ENCODE results near the gene BST2. TPM values are rescaled to one million over a fixed set of nuclear protein-coding genes. Genes with fewer than 3 reads are reported as not detected.

Gene BST2
- total and polyA plus RNA-seq, 10 of the 15 experiments (the other 5 are each of a cell fraction or from before 2014, with no cell fraction given): 16.6 to 372 (median 264) TPM

GRCh38 chr19:17404015-17404414 lies 1.4 kb downstream of the BST2 start (continued):
- TF ChIP-seq RFX5 (IDR thresholded peaks at IDR 0.05; ENCODE audit: low read depth, low read length) (no peak), LARP7 (IDR thresholded peaks at IDR 0.05) (no peak), SREBF1 (IDR thresholded peaks at IDR 0.05; ENCODE audit: low read length) (no peak), ASH2L (IDR thresholded peaks at IDR 0.05; ENCODE audit: borderline replicate concordance, low read depth) (no peak), TAF1 (IDR thresholded peaks at IDR 0.05; ENCODE audit: borderline replicate concordance, low read depth, low read length) (no peak), STAT1 (conservative IDR thresholded peaks at IDR 0.05) (no peak), SIN3A (IDR thresholded peaks at IDR 0.05; ENCODE audit: low read depth, low read length) (no peak), ZNF207 (IDR thresholded peaks at IDR 0.05; ENCODE audit: borderline replicate concordance) (no peak), HDAC6 (IDR thresholded peaks at IDR 0.05; ENCODE audit: unreplicated experiment) (no peak)

- H3K27ac ChIP-seq (ENCODE audit: control insufficient read depth, insufficient read depth): peak overlapping the region; percentile 99; the same call in 1 of the 2 replicates
- peaks cover 14 to 23% of the 10 kb centered on the region in 2 experiments for H3K36me3 ChIP-seq (ENCODE audit: control insufficient read depth in 2 of 2, insufficient read depth in 2 of 2, low read length in 1 of 2)
- H3K27me3 ChIP-seq (replicated peaks in 1 of 2; ENCODE audit: control insufficient read depth in 2 of 2, insufficient read depth in 2 of 2, low read length in 1 of 2): no peaks in the 10 kb centered on the region
- in situ Hi-C loops (cut with MboI) (no loop called here), intact Hi-C loops (cut with micrococcal nuclease; ENCODE audit: unreplicated experiment) (no loop called here)
- H3K4me2 ChIP-seq (ENCODE audit: control insufficient read depth, insufficient read depth): peak overlapping the region; percentile 79
- ChIA-PET POLR2A (interaction anchor here (0.7 to 1.3 kb wide), 4 partner anchors 23 to 103 kb away, joined by 3 to 7 read pairs (median 4); partner anchors contain the start of gene DDA1), RAD21 (ENCODE audit: unreplicated experiment) (interaction anchor here (0.9 to 1.0 kb wide), 2 partner anchors 16 to 136 kb away, joined by 4 read pairs; partner anchors contain the start of genes BABAM1 and MVB12A), CTCF (interaction anchor here (0.5 to 1.6 kb wide), 4 partner anchors 14 to 93 kb away, joined by 3 to 5 read pairs (median 4); partner anchors contain the start of gene MVB12A), SMC1A (ENCODE audit: uncharacterized antibody, unreplicated experiment) (interaction anchor here (0.8 to 1.0 kb wide), 2 partner anchors 10 to 16 kb away, joined by 3 read pairs; partner anchors contain the start of gene MVB12A)
- no peak for DNase-seq (ENCODE audit: low read depth, low spot score)
- H3K79me2 ChIP-seq (ENCODE audit: control insufficient read depth, insufficient read depth, low read length): peaks cover 60% of the 10 kb centered on the region
- H3K9me3 ChIP-seq (replicated peaks; ENCODE audit: control insufficient read depth, insufficient read depth, low read length): no peaks in the 10 kb centered on the region
- H2AFZ ChIP-seq (ENCODE audit: control insufficient read depth, low read depth, low read length): no peak overlapping the region
- H4K20me1 ChIP-seq (ENCODE audit: control insufficient read depth, insufficient read depth): peaks cover 3% of the 10 kb centered on the region; the same call in 1 of the 2 replicates
- H3K4me3 ChIP-seq: peak overlapping the region; percentile 83
- TF ChIP-seq TAF1 (IDR thresholded peaks at IDR 0.05; ENCODE audit: borderline replicate concordance, low read depth, low read length) (no peak), HDAC2 (IDR thresholded peaks at IDR 0.05) (no peak), POU2F2 (IDR thresholded peaks at IDR 0.05; ENCODE audit: borderline replicate concordance, low read depth, low read length) (no peak), DPF2 (IDR thresholded peaks at IDR 0.05) (no peak), NR2F1 (conservative IDR thresholded peaks at IDR 0.05) (no peak), CHD4 (IDR thresholded peaks at IDR 0.05) (no peak), SMAD1 (IDR thresholded peaks at IDR 0.05; ENCODE audit: low read depth, partially characterized antibody) (no peak), ZNF217 (IDR thresholded peaks at IDR 0.05) (no peak), SPI1 (IDR thresholded peaks at IDR 0.05; ENCODE audit: borderline replicate concordance, insufficient read depth, low read depth, low read length) (no peak), IRF3 (IDR thresholded peaks at IDR 0.05) (no peak), ZBTB4 (CRISPR knock-in tag; IDR thresholded peaks at IDR 0.05) (no peak), RCOR1 (conservative IDR thresholded peaks at IDR 0.05; ENCODE audit: low read depth, low read length) (no peak)
- no peak overlapping the region; the same call in 1 of the 2 replicates for H3K9ac ChIP-seq (ENCODE audit: control insufficient read depth, insufficient read depth, low read length)
- WGBS (ENCODE audit: insufficient coverage, insufficient replicate concordance, low lambda C conversion rate, missing lambda C conversion rate): 82% methylated on average over 25 of the region's 36 CpGs
- no peak for FAIRE-seq
- BruUV-seq (replicated peaks): TSS peak; percentile 52
- H3K4me1 ChIP-seq (ENCODE audit: control insufficient read depth, insufficient read depth, low read length): peaks cover 6% of the 10 kb centered on the region
- ATAC-seq: peak; percentile 32
Measured at GRCh38 chr19:17402982-17403855, 2.2 kb downstream of the BST2 start.
